HFF-Myc (cell line): ENCODE data around the gene LRP11.

ENCODE experiments used
- DNase-seq: peaks from one replicate; pipeline ENCODE4 v3.0.0-alpha.2; 2011; ENCODE audit warnings: low read depth; ENCODE audit errors: extremely low read depth
- H3K4me3 ChIP-seq: replicated peaks from 2 replicates; pipeline ENCODE4 v1.5.1; 2011; ENCODE audit warnings: low read depth, mild to moderate bottlenecking, control low read depth, low read length
- CTCF ChIP-seq: IDR thresholded peaks from 2 replicates; pipeline ENCODE4 v1.5.1; 2012; ENCODE audit warnings: mild to moderate bottlenecking, low read depth, low read length, control low read depth; ENCODE audit errors: missing control alignments

Gene LRP11

DNA sequence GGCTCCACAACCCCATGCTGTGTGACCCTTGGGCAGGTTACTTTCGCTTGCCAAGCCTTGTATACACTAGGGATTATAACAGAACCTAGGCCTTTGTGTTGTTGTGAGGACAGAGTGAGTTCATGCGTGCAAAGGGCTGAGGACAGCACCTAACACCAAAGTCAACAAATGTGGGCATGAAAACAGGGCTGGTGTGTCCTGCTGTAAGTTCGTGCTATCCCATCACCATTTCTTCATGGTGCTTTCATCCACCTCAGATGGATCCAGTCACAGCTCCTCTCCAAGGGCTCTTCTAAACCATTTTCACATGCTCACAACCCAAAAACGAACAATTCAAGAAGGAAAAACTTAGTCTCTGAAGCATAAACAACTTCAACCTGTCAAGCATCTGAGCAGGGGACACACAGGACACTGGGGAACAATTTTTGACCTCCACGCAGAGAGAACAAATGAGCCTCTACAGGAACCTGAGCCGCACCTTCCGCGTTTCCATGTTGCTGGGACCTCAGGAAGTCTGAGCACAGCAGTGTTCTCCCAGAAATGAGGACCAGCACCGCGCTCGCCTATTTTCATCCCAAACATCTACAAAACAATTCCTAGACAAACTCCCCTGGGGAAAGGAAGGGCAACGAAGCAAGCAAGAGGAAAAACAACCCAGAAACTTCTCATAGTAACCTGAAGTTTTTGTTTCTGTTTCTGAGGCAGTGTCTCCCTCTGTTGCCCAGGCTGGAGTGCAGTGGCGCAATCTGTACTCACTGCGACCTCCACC is 3.1 kb downstream of the LRP11 start:
- no peak for TF ChIP-seq CTCF
- H3K4me3 ChIP-seq, result no peak overlapping the region
- DNase-seq, result no peak

DNA sequence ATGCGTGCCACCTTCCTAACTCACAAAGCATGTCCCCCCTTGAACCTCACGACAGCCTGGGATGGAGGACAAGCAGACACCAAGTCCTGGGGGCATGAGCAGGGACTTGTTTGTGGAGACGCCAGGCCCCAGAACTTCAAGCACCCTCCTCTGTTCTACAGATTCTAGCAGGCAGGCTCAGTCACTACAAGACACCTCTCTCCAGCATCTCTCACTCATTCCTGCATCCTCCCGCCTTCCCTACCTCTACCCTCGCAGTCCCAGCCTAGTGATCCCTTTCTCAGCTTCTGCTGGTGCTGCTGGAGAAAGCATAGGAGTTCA is 3.7 kb downstream of the LRP11 start:
- no peak for TF ChIP-seq CTCF
- no peak for DNase-seq
- no peak overlapping the region for H3K4me3 ChIP-seq

- no peak for TF ChIP-seq CTCF
- DNase-seq, result no peak
- H3K4me3 ChIP-seq, result no peak overlapping the region
Measured at GRCh38 chr6:149859938-149860337, 4.2 kb downstream of the LRP11 start.

DNA sequence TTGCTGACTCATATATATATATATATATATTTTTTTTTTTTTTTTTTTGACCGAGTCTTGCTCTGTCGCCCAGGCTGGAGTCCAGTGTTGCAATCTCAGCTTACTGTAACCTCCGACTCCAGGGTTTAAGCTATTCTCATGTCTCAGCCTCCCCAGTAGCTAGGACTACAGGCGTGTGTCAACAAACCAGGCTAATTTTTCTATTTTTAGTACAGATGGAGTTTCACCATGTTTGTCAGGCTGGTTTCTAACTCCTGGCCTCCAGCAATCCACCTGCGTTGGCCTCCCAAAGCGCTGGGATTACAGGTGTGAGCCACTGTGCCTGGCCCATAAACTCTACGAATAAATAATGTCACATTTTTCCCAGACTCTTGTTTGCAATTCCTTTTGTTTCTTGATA is 4.8 kb downstream of the LRP11 start:
- no peak for DNase-seq
- no peak overlapping the region for H3K4me3 ChIP-seq

DNA sequence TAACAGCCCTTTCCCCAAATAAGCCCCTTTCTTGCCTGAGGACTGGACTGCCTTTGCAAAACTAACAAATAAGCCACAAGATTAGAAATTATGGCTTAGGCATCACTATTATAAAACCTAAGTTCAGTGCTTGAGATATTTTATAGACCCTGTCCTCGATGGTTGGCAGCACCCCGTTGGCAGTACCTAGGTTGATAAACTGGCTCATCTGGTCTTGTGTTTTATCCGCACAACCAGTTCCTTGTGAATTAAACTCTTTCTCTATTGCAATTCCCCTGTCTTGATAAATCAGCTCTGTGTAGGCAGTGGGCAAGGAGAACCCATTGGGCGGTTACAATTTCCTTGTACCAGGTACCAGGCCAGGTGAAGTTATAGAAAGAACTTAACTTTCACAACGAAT is 6.6 kb downstream of the LRP11 start:
- no peak for TF ChIP-seq CTCF
- H3K4me3 ChIP-seq, result no peak overlapping the region

More for the DNA sequence above, 4.8 kb downstream of the LRP11 start:
- no peak for TF ChIP-seq CTCF

DNA sequence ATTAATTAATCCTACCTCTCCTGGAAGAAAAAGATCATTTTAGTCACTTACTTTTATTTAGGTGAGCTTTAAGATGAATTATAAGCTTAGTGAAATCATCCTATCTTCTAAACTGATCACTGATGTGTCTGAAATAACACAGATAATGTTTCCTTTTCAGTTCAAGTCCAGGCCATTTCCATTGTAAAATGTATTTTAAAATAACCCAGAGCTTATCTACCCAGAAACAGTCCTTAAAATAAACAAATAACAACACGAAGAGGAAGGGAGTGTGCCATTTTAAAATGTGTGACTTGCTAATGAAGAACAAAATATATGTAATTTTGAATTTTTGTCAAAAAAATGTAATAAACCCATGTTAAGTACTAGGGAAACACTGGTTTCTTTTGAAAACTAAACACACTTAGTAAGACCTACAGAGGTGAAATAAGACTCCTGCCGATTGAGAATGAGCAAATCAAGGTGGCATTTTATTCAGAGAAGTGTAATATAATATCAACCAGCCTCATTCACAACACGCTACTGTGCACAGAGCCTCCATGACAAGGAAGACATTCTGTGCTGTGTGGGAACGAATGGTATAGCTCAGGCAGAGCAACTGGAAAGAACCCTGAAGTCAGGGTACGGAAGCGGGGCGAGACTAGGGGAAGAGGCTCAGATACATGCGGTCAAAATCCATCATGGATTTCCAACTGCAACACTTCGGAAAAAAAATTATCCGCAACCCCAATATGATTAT is 7.7 kb downstream of the LRP11 start:
- no peak overlapping the region for H3K4me3 ChIP-seq
- no peak for DNase-seq
- TF ChIP-seq CTCF, result no peak

More for the DNA sequence above, 6.6 kb downstream of the LRP11 start:
- DNase-seq, result no peak

DNA sequence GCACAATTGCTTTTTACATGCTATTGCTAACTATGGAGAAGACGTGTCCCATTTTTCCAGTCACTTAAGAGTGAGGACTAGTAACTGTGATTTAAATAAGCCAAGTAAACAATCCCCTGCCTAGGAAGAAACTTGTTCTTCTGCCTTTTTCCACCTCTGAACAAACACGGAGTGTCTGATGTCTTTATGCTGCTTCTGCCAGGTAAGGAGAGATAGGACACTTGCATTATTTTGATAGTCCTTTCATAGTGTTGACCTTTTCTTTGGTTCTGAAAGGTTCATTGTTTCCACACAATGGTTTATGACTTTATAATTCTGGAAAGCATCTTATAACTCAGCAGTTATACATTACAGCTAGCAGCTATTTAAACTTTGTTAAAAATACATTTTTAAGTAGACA is 8.4 kb downstream of the LRP11 start:
- no peak for DNase-seq
- peak overlapping the region; percentile 20 for H3K4me3 ChIP-seq
- no peak for TF ChIP-seq CTCF
